ENCODE measurements around the gene RASA3. TPM values are rescaled to one million over a fixed set of nuclear protein-coding genes. Genes with fewer than 3 reads are reported as not detected.

RASA3 gene
- total RNA-seq, 1 experiment from 2014 or later, result 0.56 TPM

- Histone ChIP-seq H3K4me2 (ENCODE audit: low read depth, low read length, poor library complexity, severe bottlenecking) (no peak overlapping the region), H3K4me1 (ENCODE audit: low read length) (no peaks in the 10 kb centered on the region), H4K20me1 (ENCODE audit: insufficient read depth, low read depth, low read length) (no peaks in the 10 kb centered on the region), H3K4me3 (ENCODE audit: low read length) (no peak overlapping the region), H3K27ac (ENCODE audit: low read length) (no peak overlapping the region), H3K27me3 (ENCODE audit: low read length) (no peaks in the 10 kb centered on the region), H3K79me2 (ENCODE audit: low read length) (no peaks in the 10 kb centered on the region), H2AFZ (ENCODE audit: low read length) (no peak overlapping the region), H3K36me3 (ENCODE audit: insufficient read depth, low read length) (no peaks in the 10 kb centered on the region), H3K9ac (ENCODE audit: low read length) (no peak overlapping the region), H3K9me3 (ENCODE audit: low read length) (no peaks in the 10 kb centered on the region), H3K9me2 (replicated peaks; ENCODE audit: insufficient read depth, low read length) (no peaks in the 10 kb centered on the region)
- no peak for DNase-seq
These were observed 113.9 kb downstream of the RASA3 start for GRCh38 chr13:114018461-114019055.

- no peak overlapping the region for H3K9ac ChIP-seq (ENCODE audit: low read length)
- no peak overlapping the region for H3K27ac ChIP-seq (ENCODE audit: low read length)
- no peak for DNase-seq
- no peak overlapping the region for H3K4me3 ChIP-seq (ENCODE audit: low read length)
- no peaks in the 10 kb centered on the region for H3K79me2 ChIP-seq (ENCODE audit: low read length)
- H3K4me1 ChIP-seq (ENCODE audit: low read length), result no peaks in the 10 kb centered on the region
- no peaks in the 10 kb centered on the region for H3K9me3 ChIP-seq (ENCODE audit: low read length)
- no peak overlapping the region for H3K4me2 ChIP-seq (ENCODE audit: low read depth, low read length, poor library complexity, severe bottlenecking)
- H4K20me1 ChIP-seq (ENCODE audit: insufficient read depth, low read depth, low read length), result no peaks in the 10 kb centered on the region
- H2AFZ ChIP-seq (ENCODE audit: low read length), result no peak overlapping the region
- no peaks in the 10 kb centered on the region for H3K36me3 ChIP-seq (ENCODE audit: insufficient read depth, low read length)
- no peaks in the 10 kb centered on the region for H3K9me2 ChIP-seq (replicated peaks; ENCODE audit: insufficient read depth, low read length)
- no peaks in the 10 kb centered on the region for H3K27me3 ChIP-seq (ENCODE audit: low read length)
These were observed 114.5 kb downstream of the RASA3 start for GRCh38 chr13:114017966-114018365.

GRCh38 chr13:114017028-114017630 is 115.3 kb downstream of the RASA3 start:
- Histone ChIP-seq H3K27me3 (ENCODE audit: low read length) (no peaks in the 10 kb centered on the region), H3K36me3 (ENCODE audit: insufficient read depth, low read length) (no peaks in the 10 kb centered on the region)
- no peak for DNase-seq

GRCh38 chr13:114016321-114017027 is 115.9 kb downstream of the RASA3 start:
- Histone ChIP-seq H3K27ac (ENCODE audit: low read length) (no peak overlapping the region), H3K4me2 (ENCODE audit: low read depth, low read length, poor library complexity, severe bottlenecking) (no peak overlapping the region), H4K20me1 (ENCODE audit: insufficient read depth, low read depth, low read length) (no peaks in the 10 kb centered on the region), H3K36me3 (ENCODE audit: insufficient read depth, low read length) (no peaks in the 10 kb centered on the region), H2AFZ (ENCODE audit: low read length) (no peak overlapping the region), H3K9me2 (replicated peaks; ENCODE audit: insufficient read depth, low read length) (no peaks in the 10 kb centered on the region), H3K4me1 (ENCODE audit: low read length) (no peaks in the 10 kb centered on the region), H3K27me3 (ENCODE audit: low read length) (no peaks in the 10 kb centered on the region), H3K79me2 (ENCODE audit: low read length) (no peaks in the 10 kb centered on the region), H3K9me3 (ENCODE audit: low read length) (no peaks in the 10 kb centered on the region), H3K9ac (ENCODE audit: low read length) (no peak overlapping the region), H3K4me3 (ENCODE audit: low read length) (no peak overlapping the region)
- no peak for DNase-seq

More at GRCh38 chr13:114017028-114017630, 115.3 kb downstream of the RASA3 start:
- Histone ChIP-seq H3K4me1 (ENCODE audit: low read length) (no peaks in the 10 kb centered on the region), H2AFZ (ENCODE audit: low read length) (no peak overlapping the region), H3K4me3 (ENCODE audit: low read length) (no peak overlapping the region), H3K9me2 (replicated peaks; ENCODE audit: insufficient read depth, low read length) (no peaks in the 10 kb centered on the region), H3K27ac (ENCODE audit: low read length) (no peak overlapping the region), H3K9ac (ENCODE audit: low read length) (no peak overlapping the region), H4K20me1 (ENCODE audit: insufficient read depth, low read depth, low read length) (no peaks in the 10 kb centered on the region), H3K4me2 (ENCODE audit: low read depth, low read length, poor library complexity, severe bottlenecking) (no peak overlapping the region), H3K79me2 (ENCODE audit: low read length) (no peaks in the 10 kb centered on the region), H3K9me3 (ENCODE audit: low read length) (no peaks in the 10 kb centered on the region)

- no peaks in the 10 kb centered on the region for H4K20me1 ChIP-seq (ENCODE audit: insufficient read depth, low read depth, low read length)
- no peaks in the 10 kb centered on the region for H3K9me2 ChIP-seq (replicated peaks; ENCODE audit: insufficient read depth, low read length)
- H2AFZ ChIP-seq (ENCODE audit: low read length), result no peak overlapping the region
- no peak overlapping the region for H3K27ac ChIP-seq (ENCODE audit: low read length)
- H3K27me3 ChIP-seq (ENCODE audit: low read length), result no peaks in the 10 kb centered on the region
- H3K4me2 ChIP-seq (ENCODE audit: low read depth, low read length, poor library complexity, severe bottlenecking), result no peak overlapping the region
- H3K4me1 ChIP-seq (ENCODE audit: low read length), result no peaks in the 10 kb centered on the region
- no peak overlapping the region for H3K9ac ChIP-seq (ENCODE audit: low read length)
- H3K36me3 ChIP-seq (ENCODE audit: insufficient read depth, low read length), result no peaks in the 10 kb centered on the region
- H3K9me3 ChIP-seq (ENCODE audit: low read length), result no peaks in the 10 kb centered on the region
- H3K4me3 ChIP-seq (ENCODE audit: low read length), result no peak overlapping the region
- no peak for DNase-seq
- no peaks in the 10 kb centered on the region for H3K79me2 ChIP-seq (ENCODE audit: low read length)
These were observed 116.5 kb downstream of the RASA3 start for GRCh38 chr13:114015969-114016295.

- no peak overlapping the region for H3K27ac ChIP-seq (ENCODE audit: low read length)
These were observed 117.1 kb downstream of the RASA3 start for GRCh38 chr13:114015111-114015968.

GRCh38 chr13:114013952-114014629 is 118.3 kb downstream of the RASA3 start:
- H4K20me1 ChIP-seq (ENCODE audit: insufficient read depth, low read depth, low read length), result no peaks in the 10 kb centered on the region
- H3K9me2 ChIP-seq (replicated peaks; ENCODE audit: insufficient read depth, low read length), result no peaks in the 10 kb centered on the region
- no peaks in the 10 kb centered on the region for H3K79me2 ChIP-seq (ENCODE audit: low read length)
- no peak overlapping the region for H3K4me3 ChIP-seq (ENCODE audit: low read length)
- H3K27me3 ChIP-seq (ENCODE audit: low read length), result no peaks in the 10 kb centered on the region
- H3K27ac ChIP-seq (ENCODE audit: low read length), result no peak overlapping the region
- no peak overlapping the region for H3K4me2 ChIP-seq (ENCODE audit: low read depth, low read length, poor library complexity, severe bottlenecking)
- H2AFZ ChIP-seq (ENCODE audit: low read length), result no peak overlapping the region
- no peaks in the 10 kb centered on the region for H3K36me3 ChIP-seq (ENCODE audit: insufficient read depth, low read length)
- H3K9ac ChIP-seq (ENCODE audit: low read length), result no peak overlapping the region
- DNase-seq, result no peak
- no peaks in the 10 kb centered on the region for H3K4me1 ChIP-seq (ENCODE audit: low read length)
- H3K9me3 ChIP-seq (ENCODE audit: low read length), result no peaks in the 10 kb centered on the region

More at GRCh38 chr13:114015111-114015968, 117.1 kb downstream of the RASA3 start:
- no peaks in the 10 kb centered on the region for H4K20me1 ChIP-seq (ENCODE audit: insufficient read depth, low read depth, low read length)
- DNase-seq, result no peak
- no peaks in the 10 kb centered on the region for H3K9me3 ChIP-seq (ENCODE audit: low read length)
- H3K4me2 ChIP-seq (ENCODE audit: low read depth, low read length, poor library complexity, severe bottlenecking), result no peak overlapping the region
- no peak overlapping the region for H2AFZ ChIP-seq (ENCODE audit: low read length)
- no peaks in the 10 kb centered on the region for H3K27me3 ChIP-seq (ENCODE audit: low read length)
- H3K4me1 ChIP-seq (ENCODE audit: low read length), result no peaks in the 10 kb centered on the region
- H3K4me3 ChIP-seq (ENCODE audit: low read length), result no peak overlapping the region
- no peaks in the 10 kb centered on the region for H3K36me3 ChIP-seq (ENCODE audit: insufficient read depth, low read length)
- H3K9me2 ChIP-seq (replicated peaks; ENCODE audit: insufficient read depth, low read length), result no peaks in the 10 kb centered on the region
- no peaks in the 10 kb centered on the region for H3K79me2 ChIP-seq (ENCODE audit: low read length)
- no peak overlapping the region for H3K9ac ChIP-seq (ENCODE audit: low read length)
